OCI-LY7 (cell line): ENCODE data around the gene OGDH. TPM values are rescaled to one million over a fixed set of nuclear protein-coding genes. Genes with fewer than 3 reads are reported as not detected.

ENCODE experiments used
- BruUV-seq: library from RNA; stranded (reverse); fragments of 400-500 nt; replicated peaks from 2 replicates; lab custom pipeline; 2021; lab: Mats Ljungman, UMichigan
- CTCF ChIA-PET: fragments of 300-600 bp; sonication (Branson Sonifier 250); formaldehyde crosslinking; loops from one replicate; lab custom pipeline; 2022; ENCODE audit warnings: antibody characterized with exemption; ENCODE audit not compliant: unreplicated experiment; lab: Charles Lee
- POLR2A ChIA-PET: fragments of 300-600 bp; sonication (Branson Sonifier 250); formaldehyde crosslinking; loops from one replicate; lab custom pipeline; 2022; ENCODE audit warnings: antibody characterized with exemption; lab: Charles Lee
- DNase-seq: peaks from one replicate; pipeline ENCODE4 v3.0.0-alpha.2; 2015; ENCODE audit warnings: low spot score
- H2AFZ ChIP-seq: fragments of 200-600 bp; sonication (generic), shearing (Covaris generic); 2 replicates; pipeline ENCODE4 v1.6.1; 2014; ENCODE audit warnings: mild to moderate bottlenecking, antibody characterized with exemption, low read length, moderate library complexity
- H3K27ac ChIP-seq: fragments of 200-600 bp; sonication (generic); 2 replicates; pipeline ENCODE4 v1.5.1; 2014; ENCODE audit warnings: mixed run types, low read depth, mild to moderate bottlenecking, moderate library complexity, low read length, inconsistent platforms; ENCODE audit not compliant: poor library complexity, severe bottlenecking
- H3K36me3 ChIP-seq: fragments of 200-600 bp; sonication (generic); 2 replicates; pipeline ENCODE4 v1.6.1; 2014; ENCODE audit warnings: mild to moderate bottlenecking, antibody characterized with exemption, low read length, moderate library complexity, mixed read lengths; ENCODE audit not compliant: insufficient read depth
- H3K4me1 ChIP-seq: fragments of 200-600 bp; sonication (generic); 2 replicates; pipeline ENCODE4 v1.5.1; 2014; ENCODE audit warnings: mild to moderate bottlenecking, low read length; ENCODE audit not compliant: insufficient read depth, poor library complexity, severe bottlenecking
- H3K4me2 ChIP-seq: fragments of 200-600 bp; sonication (generic); 2 replicates; pipeline ENCODE4 v1.6.1; 2014; ENCODE audit warnings: mild to moderate bottlenecking, low read length
- H3K4me3 ChIP-seq: fragments of 200-600 bp; sonication (generic); 2 replicates; pipeline ENCODE4 v1.5.1; 2014; ENCODE audit warnings: mild to moderate bottlenecking, low read depth, low read length; ENCODE audit not compliant: poor library complexity, severe bottlenecking
- H3K79me2 ChIP-seq: fragments of 200-600 bp; sonication (generic); 2 replicates; pipeline ENCODE4 v1.6.1; 2016; ENCODE audit warnings: low read depth, mild to moderate bottlenecking, low read length, moderate library complexity, mixed read lengths; ENCODE audit not compliant: insufficient read depth
- H3K9me2 ChIP-seq: fragments of 200-600 bp; sonication (generic); 2 replicates; pipeline ENCODE4 v1.6.1; 2016; ENCODE audit warnings: mild to moderate bottlenecking, low read length, mixed read lengths; ENCODE audit not compliant: insufficient read depth
- H3K9me3 ChIP-seq: fragments of 200-600 bp; sonication (generic); 2 replicates; pipeline ENCODE4 v1.6.1; 2014; ENCODE audit warnings: mild to moderate bottlenecking, mixed run types, low read length, mixed read lengths
- H4K20me1 ChIP-seq: fragments of 200-600 bp; sonication (generic); 2 replicates; pipeline ENCODE4 v1.6.1; 2014; ENCODE audit warnings: mild to moderate bottlenecking, antibody characterized with exemption, low read length, moderate library complexity, mixed read lengths; ENCODE audit not compliant: insufficient read depth
- CTCF ChIP-seq: fragments of 200-600 bp; sonication (generic); conservative IDR thresholded peaks from 2 replicates; pipeline ENCODE4 v1.5.1; 2014; ENCODE audit warnings: mild to moderate bottlenecking, antibody characterized with exemption, low read length, moderate library complexity, mixed read lengths
- EZH2phosphoT487 ChIP-seq: fragments of 200-600 bp; sonication (generic); IDR thresholded peaks from 2 replicates; pipeline ENCODE4 v1.6.1; 2018; ENCODE audit warnings: low read depth, borderline replicate concordance, mild to moderate bottlenecking, mixed run types, antibody characterized with exemption, low read length, moderate library complexity, mixed read lengths
- intact Hi-C: fragments of 100-400 bp; cut with micrococcal nuclease; formaldehyde crosslinking; loops from one replicate; pipeline ENCODE4 v1.10.0; 2022; ENCODE audit not compliant: unreplicated experiment
- total RNA-seq, 2 experiments: library from RNA; depleted of rRNA in 1 of 2; stranded (reverse); fragments of >200 nt in 1 of 2; shearing (Covaris generic) in 1 of 2; gene quantifications; 2 replicates each; pipeline ENCODE4 v1.2.3, GENCODE V29; 2014 to 2022

The OGDH gene
- total RNA-seq, 2 experiments from 2014 or later: 47.6 to 70.9 TPM

- CTCF ChIA-PET: no interaction called here
- Histone ChIP-seq H3K9me3 (no peaks in the 10 kb centered on the region), H4K20me1 (no peaks in the 10 kb centered on the region), H3K27ac (no peak overlapping the region), H3K4me2 (no peak overlapping the region), H3K79me2 (peaks cover 38% of the 10 kb centered on the region), H2AFZ (no peak overlapping the region), H3K4me3 (no peak overlapping the region), H3K36me3 (peaks cover 64% of the 10 kb centered on the region), H3K9me2 (no peaks in the 10 kb centered on the region), H3K4me1 (peaks cover 23% of the 10 kb centered on the region)
- DNase-seq: no peak
- no peak for TF ChIP-seq CTCF
- TF ChIP-seq EZH2phosphoT487: no peak
- POLR2A ChIA-PET: interaction anchor here (1.6 kb wide), 1 partner anchor 10 kb away, joined by 4 read pairs; no protein-coding TSS in a partner anchor
- BruUV-seq: no TSS peak
- intact Hi-C loops: no loop called here
Observed at GRCh38 chr7:44625526-44626471, 19.4 kb downstream of the OGDH start.

- no peaks in the 10 kb centered on the region for H3K9me2 ChIP-seq
- H3K79me2 ChIP-seq: peaks cover 34% of the 10 kb centered on the region
- H3K4me2 ChIP-seq: no peak overlapping the region
- H3K27ac ChIP-seq: no peak overlapping the region
- intact Hi-C loops: no loop called here
- ChIA-PET POLR2A (interaction anchor here (1.6 kb wide), 1 partner anchor 11 kb away, joined by 4 read pairs; no protein-coding TSS in a partner anchor), CTCF (no interaction called here)
- H4K20me1 ChIP-seq: no peaks in the 10 kb centered on the region
- DNase-seq: no peak
- H3K36me3 ChIP-seq: peaks cover 68% of the 10 kb centered on the region
- H3K4me3 ChIP-seq: no peak overlapping the region
- TF ChIP-seq EZH2phosphoT487: no peak
- no peak for TF ChIP-seq CTCF
- H3K4me1 ChIP-seq: peaks cover 31% of the 10 kb centered on the region
- no peaks in the 10 kb centered on the region for H3K9me3 ChIP-seq
- BruUV-seq: no TSS peak
- no peak overlapping the region for H2AFZ ChIP-seq
Observed at GRCh38 chr7:44626620-44627019, 20.2 kb downstream of the OGDH start.
